Measurements from ENCODE around the gene USF1. TPM values are rescaled to one million over a fixed set of nuclear protein-coding genes. Genes with fewer than 3 reads are reported as not detected.

USF1 gene
- total and polyA plus RNA-seq, 9 of the 15 experiments (the other 6 are each of a cell fraction or from before 2014, with no cell fraction given), result 7.4 to 60.2 (median 54.2) TPM

- Histone ChIP-seq H3K4me3 (no peak overlapping the region), H3K9me1 (ENCODE audit: control insufficient read depth, insufficient read depth, low read length) (no peaks in the 10 kb centered on the region), H3K4me1 (replicated peaks in 1 of 2; ENCODE audit: control insufficient read depth in 2 of 2, insufficient read depth in 2 of 2, low read length in 2 of 2) (peaks cover 4% of the 10 kb centered on the region in 2 experiments; a peak in 3 of 5 replicates), H3K27ac (ENCODE audit: extremely low read depth, low read depth, low read length) (no peak overlapping the region), H4K20me1 (replicated peaks; ENCODE audit: control insufficient read depth, insufficient read depth, low read length) (no peaks in the 10 kb centered on the region), H3K36me3 (ENCODE audit: control insufficient read depth, insufficient read depth, low read length) (peaks cover 48% of the 10 kb centered on the region), H3K4me2 (ENCODE audit: insufficient read depth, low read length) (no peak overlapping the region), H3K79me2 (ENCODE audit: control insufficient read depth, insufficient read depth, low read length) (peaks cover 8% of the 10 kb centered on the region), H3K9ac (ENCODE audit: insufficient read depth in 1 of 2, low read depth in 2 of 2, low read length in 2 of 2) (no peak overlapping the region), H3K27me3 (ENCODE audit: control insufficient read depth in 2 of 2, insufficient read depth in 2 of 2, low read length in 2 of 2) (no peaks in the 10 kb centered on the region), H3K9me3 (replicated peaks; ENCODE audit: control insufficient read depth, insufficient read depth, low read depth, low read length) (no peaks in the 10 kb centered on the region), H2AFZ (ENCODE audit: low read depth, low read length) (no peak overlapping the region)
- FAIRE-seq (no peak), DNase-seq (ENCODE audit: extremely low read depth in 1 of 4, low spot score in 3 of 4) (no peak), ATAC-seq (no peak)
- POLR2A ChIA-PET, result interaction anchor here (1.4 kb wide), 1 partner anchor 7 kb away, joined by 4 read pairs; no protein-coding TSS in a partner anchor
- no TSS peak for BruUV-seq (replicated peaks)
- intact Hi-C loops (cut with micrococcal nuclease) (no loop called here), in situ Hi-C loops (cut with MboI) (no loop called here)
- WGBS (ENCODE audit: insufficient coverage, low coverage, missing lambda C conversion rate), result 78% methylated on average over 5 of the region's 5 CpGs
- no peak for TF ChIP-seq SREBF1 (IDR thresholded peaks at IDR 0.05; ENCODE audit: borderline replicate concordance, low read depth, low read length)
- TF ChIP-seq HNRNPL (IDR thresholded peaks at IDR 0.05; ENCODE audit: low read depth, low read length), result no peak
- no peak for TF ChIP-seq NR4A1 (CRISPR knock-in tag; IDR thresholded peaks at IDR 0.05)
- no peak for TF ChIP-seq NR4A1 (tag; IDR thresholded peaks at IDR 0.05)
- TF ChIP-seq NBN (IDR thresholded peaks at IDR 0.05; ENCODE audit: low read depth), result no peak
- TF ChIP-seq TEAD1 (CRISPR knock-in tag; IDR thresholded peaks at IDR 0.05), result no peak
- TF ChIP-seq USF2 (CRISPR knock-in tag; IDR thresholded peaks at IDR 0.05), result no peak
- TF ChIP-seq ZNF766 (CRISPR knock-in tag; conservative IDR thresholded peaks at IDR 0.05), result no peak
- no peak for TF ChIP-seq TAF1 (IDR thresholded peaks at IDR 0.05; ENCODE audit: control insufficient read depth, extremely low read depth, insufficient read depth, low read length, severe bottlenecking)
- no peak for TF ChIP-seq SRSF1 (IDR thresholded peaks at IDR 0.05; ENCODE audit: low read depth, low read length)
- TF ChIP-seq PRPF4 (IDR thresholded peaks at IDR 0.05; ENCODE audit: insufficient read depth, low read depth, low read length, poor library complexity, severe bottlenecking), result no peak
- TF ChIP-seq BMI1 (IDR thresholded peaks at IDR 0.05; ENCODE audit: low read length), result no peak
- TF ChIP-seq MIER1 (IDR thresholded peaks at IDR 0.05; ENCODE audit: low read depth), result no peak
- CTCF ChIA-PET (ENCODE audit: low intra/inter-chr PET ratio), result no interaction called here
These were observed 6.2 kb downstream of the USF1 start for GRCh38 chr1:161039546-161039945.
